Activated naive CD4-positive, alpha-beta T cell treated with anti-CD3 and anti-CD28 coated beads, Interleukin-2, amount 10 ng/mL, durations not matched to agents 7 days and 5 days (primary cell): Measurements from ENCODE around the gene SP2.

Experiments used
- CTCF ChIA-PET: fragments of 350-600 bp; sonication (Branson Sonifier 250); formaldehyde crosslinking; loops from one replicate; lab custom pipeline; 2021; ENCODE audit warnings: antibody characterized with exemption; lab: Charles Lee
- DNase-seq: peaks from one replicate; pipeline ENCODE4 v3.0.0-alpha.2; 2020
- H3K27ac Mint-ChIP-seq: one replicate; pipeline ENCODE4 v1.8.0; 2021; ENCODE audit warnings: mild to moderate bottlenecking, moderate library complexity, mixed read lengths
- H3K27me3 Mint-ChIP-seq: one replicate; pipeline ENCODE4 v1.8.0; 2021; ENCODE audit warnings: mild to moderate bottlenecking, mixed read lengths
- H3K36me3 Mint-ChIP-seq: one replicate; pipeline ENCODE4 v1.8.0; 2021; ENCODE audit warnings: mixed read lengths
- H3K4me1 Mint-ChIP-seq: one replicate; pipeline ENCODE4 v1.8.0; 2021; ENCODE audit warnings: mixed read lengths
- H3K4me3 Mint-ChIP-seq: one replicate; pipeline ENCODE4 v1.8.0; 2021; ENCODE audit warnings: mild to moderate bottlenecking, moderate library complexity, mixed read lengths
- H3K9me3 Mint-ChIP-seq: one replicate; pipeline ENCODE4 v1.8.0; 2021; ENCODE audit warnings: mixed read lengths

Gene SP2

GRCh38 chr17:47857551-47858455 is 38.2 kb upstream of the SP2 start:
- Mint-ChIP-seq H3K27ac (no peak overlapping the region), H3K27me3 (peaks cover 77% of the 10 kb centered on the region)
- DNase-seq = no peak

GRCh38 chr17:47860386-47860785 is 35.6 kb upstream of the SP2 start:
- peaks cover 63% of the 10 kb centered on the region for H3K27me3 Mint-ChIP-seq
- CTCF ChIA-PET = interaction anchor here (1.1 kb wide), 1 partner anchor 24 kb away, joined by 5 read pairs; no protein-coding TSS in a partner anchor
- no peak overlapping the region for H3K27ac Mint-ChIP-seq
- no peaks in the 10 kb centered on the region for H3K36me3 Mint-ChIP-seq
- DNase-seq = no peak
- H3K9me3 Mint-ChIP-seq = no peaks in the 10 kb centered on the region
- no peak overlapping the region for H3K4me3 Mint-ChIP-seq
- H3K4me1 Mint-ChIP-seq = peaks cover 26% of the 10 kb centered on the region

More at GRCh38 chr17:47857551-47858455, 38.2 kb upstream of the SP2 start:
- CTCF ChIA-PET = interaction anchor here (3.5 kb wide), 1 partner anchor 9 kb away, joined by 14 read pairs; the partner anchor contains the start of gene SP6
- Mint-ChIP-seq H3K4me3 (no peak overlapping the region), H3K4me1 (peaks cover 7% of the 10 kb centered on the region), H3K9me3 (no peaks in the 10 kb centered on the region), H3K36me3 (no peaks in the 10 kb centered on the region)

- peaks cover 32% of the 10 kb centered on the region for H3K4me1 Mint-ChIP-seq
- no peak for DNase-seq
- no peak overlapping the region for H3K27ac Mint-ChIP-seq
- CTCF ChIA-PET = interaction anchor here (0.7 kb wide), 1 partner anchor 27 kb away, joined by 4 read pairs; no protein-coding TSS in a partner anchor
- H3K4me3 Mint-ChIP-seq = no peak overlapping the region
- peaks cover 63% of the 10 kb centered on the region for H3K27me3 Mint-ChIP-seq
- H3K36me3 Mint-ChIP-seq = no peaks in the 10 kb centered on the region
- H3K9me3 Mint-ChIP-seq = no peaks in the 10 kb centered on the region
Measured at GRCh38 chr17:47862621-47863440, 33.2 kb upstream of the SP2 start.

- H3K27ac Mint-ChIP-seq = peak overlapping the region; percentile 72
- DNase-seq = peak; percentile 46
- H3K4me1 Mint-ChIP-seq = peaks cover 32% of the 10 kb centered on the region
- H3K27me3 Mint-ChIP-seq = peaks cover 63% of the 10 kb centered on the region
- H3K36me3 Mint-ChIP-seq = no peaks in the 10 kb centered on the region
- CTCF ChIA-PET = interaction anchor here (1.1 to 2.5 kb wide), 5 partner anchors 17 to 25 kb away, joined by 3 to 10 read pairs (median 6); partner anchors contain the start of gene SCRN2
- H3K9me3 Mint-ChIP-seq = no peaks in the 10 kb centered on the region
- no peak overlapping the region for H3K4me3 Mint-ChIP-seq
Measured at GRCh38 chr17:47864791-47865216, 31.2 kb upstream of the SP2 start.

- CTCF ChIA-PET = no interaction called here
- H3K4me3 Mint-ChIP-seq = no peak overlapping the region
- peaks cover 77% of the 10 kb centered on the region for H3K27me3 Mint-ChIP-seq
Measured at GRCh38 chr17:47866941-47867340, 29.1 kb upstream of the SP2 start.

GRCh38 chr17:47867813-47868533 is 28.1 kb upstream of the SP2 start:
- H3K27me3 Mint-ChIP-seq = peaks cover 87% of the 10 kb centered on the region
- H3K36me3 Mint-ChIP-seq = no peaks in the 10 kb centered on the region
- H3K4me3 Mint-ChIP-seq = no peak overlapping the region
- CTCF ChIA-PET = no interaction called here
- DNase-seq = no peak
- peaks cover 23% of the 10 kb centered on the region for H3K4me1 Mint-ChIP-seq
- H3K9me3 Mint-ChIP-seq = no peaks in the 10 kb centered on the region
- no peak overlapping the region for H3K27ac Mint-ChIP-seq

More at GRCh38 chr17:47866941-47867340, 29.1 kb upstream of the SP2 start:
- Mint-ChIP-seq H3K27ac (no peak overlapping the region), H3K4me1 (peaks cover 32% of the 10 kb centered on the region), H3K36me3 (no peaks in the 10 kb centered on the region), H3K9me3 (no peaks in the 10 kb centered on the region)
- DNase-seq = no peak

- CTCF ChIA-PET = interaction anchor here (0.5 to 2.1 kb wide), 2 partner anchors 22 to 78 kb away, joined by 3 to 6 read pairs; no protein-coding TSS in a partner anchor
- Mint-ChIP-seq H3K4me1 (peaks cover 18% of the 10 kb centered on the region), H3K27ac (no peak overlapping the region), H3K27me3 (peaks cover 99% of the 10 kb centered on the region), H3K4me3 (no peak overlapping the region), H3K9me3 (no peaks in the 10 kb centered on the region), H3K36me3 (no peaks in the 10 kb centered on the region)
- no peak for DNase-seq
Measured at GRCh38 chr17:47869114-47869513, 26.9 kb upstream of the SP2 start.

GRCh38 chr17:47870056-47870455 is 26.0 kb upstream of the SP2 start:
- peaks cover 100% of the 10 kb centered on the region for H3K27me3 Mint-ChIP-seq
- H3K4me3 Mint-ChIP-seq = no peak overlapping the region
- CTCF ChIA-PET = interaction anchor here (1.2 to 2.1 kb wide), 4 partner anchors 16 to 23 kb away, joined by 3 to 6 read pairs (median 6); no protein-coding TSS in a partner anchor
- no peak overlapping the region for H3K27ac Mint-ChIP-seq
- no peaks in the 10 kb centered on the region for H3K9me3 Mint-ChIP-seq
- H3K36me3 Mint-ChIP-seq = no peaks in the 10 kb centered on the region
- H3K4me1 Mint-ChIP-seq = peaks cover 10% of the 10 kb centered on the region
- DNase-seq = no peak

- no peaks in the 10 kb centered on the region for H3K9me3 Mint-ChIP-seq
- no peaks in the 10 kb centered on the region for H3K36me3 Mint-ChIP-seq
- CTCF ChIA-PET = interaction anchor here (1.2 to 2.1 kb wide), 3 partner anchors 18 to 24 kb away, joined by 6 read pairs; no protein-coding TSS in a partner anchor
- no peak overlapping the region for H3K4me3 Mint-ChIP-seq
- no peaks in the 10 kb centered on the region for H3K4me1 Mint-ChIP-seq
- no peak for DNase-seq
- peaks cover 100% of the 10 kb centered on the region for H3K27me3 Mint-ChIP-seq
- no peak overlapping the region for H3K27ac Mint-ChIP-seq
Measured at GRCh38 chr17:47871048-47871447, 25.0 kb upstream of the SP2 start.

GRCh38 chr17:47872019-47872650 is 23.9 kb upstream of the SP2 start:
- H3K4me1 Mint-ChIP-seq = no peaks in the 10 kb centered on the region
- H3K9me3 Mint-ChIP-seq = no peaks in the 10 kb centered on the region
- peaks cover 96% of the 10 kb centered on the region for H3K27me3 Mint-ChIP-seq
- H3K36me3 Mint-ChIP-seq = no peaks in the 10 kb centered on the region
- DNase-seq = no peak
- CTCF ChIA-PET = no interaction called here
- H3K4me3 Mint-ChIP-seq = no peak overlapping the region
- no peak overlapping the region for H3K27ac Mint-ChIP-seq

GRCh38 chr17:47872651-47873161 is 23.3 kb upstream of the SP2 start:
- Mint-ChIP-seq H3K27me3 (peaks cover 96% of the 10 kb centered on the region), H3K27ac (no peak overlapping the region), H3K4me3 (no peak overlapping the region), H3K9me3 (no peaks in the 10 kb centered on the region), H3K36me3 (no peaks in the 10 kb centered on the region), H3K4me1 (no peaks in the 10 kb centered on the region)
- CTCF ChIA-PET = interaction anchor here (0.9 to 1.1 kb wide), 2 partner anchors 25 to 31 kb away, joined by 3 read pairs; partner anchors contain the start of gene SCRN2
- no peak for DNase-seq

- no peaks in the 10 kb centered on the region for H3K36me3 Mint-ChIP-seq
Measured at GRCh38 chr17:47873200-47874090, 22.6 kb upstream of the SP2 start.

More at GRCh38 chr17:47873200-47874090, 22.6 kb upstream of the SP2 start:
- no peak for DNase-seq
- Mint-ChIP-seq H3K27ac (no peak overlapping the region), H3K27me3 (peaks cover 96% of the 10 kb centered on the region), H3K4me1 (no peaks in the 10 kb centered on the region), H3K4me3 (no peak overlapping the region), H3K9me3 (no peaks in the 10 kb centered on the region)
- CTCF ChIA-PET = interaction anchor here (0.9 to 1.1 kb wide), 2 partner anchors 26 to 32 kb away, joined by 3 read pairs; partner anchors contain the start of gene SCRN2
